GM06990 (cell line): ENCODE data around the gene FCN1.

Experiments used
- DNase-seq: peaks from one replicate; pipeline ENCODE4 v3.0.0-alpha.2; 2011; ENCODE audit not compliant: insufficient read length; ENCODE audit errors: extremely low read depth
- H3K27me3 ChIP-seq: replicated peaks from 2 replicates; pipeline ENCODE4 v1.6.0; 2011; ENCODE audit warnings: low read length; ENCODE audit not compliant: control insufficient read depth, insufficient read depth
- H3K36me3 ChIP-seq: 2 replicates; pipeline ENCODE4 v1.5.1; 2011; ENCODE audit warnings: low read length; ENCODE audit not compliant: control insufficient read depth, insufficient read depth
- H3K4me3 ChIP-seq: replicated peaks from 2 replicates; pipeline ENCODE4 v1.5.1; 2011; ENCODE audit warnings: low read depth, mild to moderate bottlenecking, control low read depth, low read length
- TF ChIP-seq, protein P1 (sequence below): IDR thresholded peaks from 2 replicates; pipeline ENCODE4 v1.5.1; 2011; ENCODE audit warnings: low read length, control low read depth, mild to moderate bottlenecking, inconsistent platforms; ENCODE audit not compliant: insufficient read depth, poor library complexity, severe bottlenecking

FCN1 gene

GRCh38 chr9:134955801-134956200 lies 38.1 kb upstream of the FCN1 start:
- DNase-seq = no peak
- TF ChIP-seq, protein P1, sequence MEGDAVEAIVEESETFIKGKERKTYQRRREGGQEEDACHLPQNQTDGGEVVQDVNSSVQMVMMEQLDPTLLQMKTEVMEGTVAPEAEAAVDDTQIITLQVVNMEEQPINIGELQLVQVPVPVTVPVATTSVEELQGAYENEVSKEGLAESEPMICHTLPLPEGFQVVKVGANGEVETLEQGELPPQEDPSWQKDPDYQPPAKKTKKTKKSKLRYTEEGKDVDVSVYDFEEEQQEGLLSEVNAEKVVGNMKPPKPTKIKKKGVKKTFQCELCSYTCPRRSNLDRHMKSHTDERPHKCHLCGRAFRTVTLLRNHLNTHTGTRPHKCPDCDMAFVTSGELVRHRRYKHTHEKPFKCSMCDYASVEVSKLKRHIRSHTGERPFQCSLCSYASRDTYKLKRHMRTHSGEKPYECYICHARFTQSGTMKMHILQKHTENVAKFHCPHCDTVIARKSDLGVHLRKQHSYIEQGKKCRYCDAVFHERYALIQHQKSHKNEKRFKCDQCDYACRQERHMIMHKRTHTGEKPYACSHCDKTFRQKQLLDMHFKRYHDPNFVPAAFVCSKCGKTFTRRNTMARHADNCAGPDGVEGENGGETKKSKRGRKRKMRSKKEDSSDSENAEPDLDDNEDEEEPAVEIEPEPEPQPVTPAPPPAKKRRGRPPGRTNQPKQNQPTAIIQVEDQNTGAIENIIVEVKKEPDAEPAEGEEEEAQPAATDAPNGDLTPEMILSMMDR = no peak
- Histone ChIP-seq H3K4me3 (no peak overlapping the region), H3K27me3 (no peaks in the 10 kb centered on the region; the same call in 1 of the 2 replicates), H3K36me3 (no peaks in the 10 kb centered on the region)

GRCh38 chr9:134955156-134955555 lies 37.4 kb upstream of the FCN1 start:
- no peak for DNase-seq
- TF ChIP-seq, protein P1 = no peak
- Histone ChIP-seq H3K27me3 (no peaks in the 10 kb centered on the region; the same call in 1 of the 2 replicates), H3K4me3 (no peak overlapping the region), H3K36me3 (no peaks in the 10 kb centered on the region)

DNA sequence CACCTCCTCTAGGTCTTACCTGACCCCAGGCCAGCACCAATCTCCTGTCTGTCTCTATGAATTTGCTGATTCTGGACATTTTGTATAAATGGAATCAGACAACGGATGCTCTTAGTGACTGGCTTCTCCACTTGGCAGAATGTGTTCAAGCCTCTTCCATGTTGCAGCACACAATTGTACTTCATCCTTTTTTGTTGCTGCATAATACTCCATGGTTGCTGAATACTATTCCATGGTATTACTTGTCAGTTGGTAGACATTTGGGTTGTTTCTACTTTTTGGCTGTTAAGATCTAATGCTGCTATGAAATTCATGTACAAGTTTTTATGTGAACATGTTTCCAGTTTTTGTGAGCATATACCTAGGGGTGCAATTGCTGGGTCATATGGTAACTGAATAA lies 34.3 kb upstream of the FCN1 start:
- Histone ChIP-seq H3K36me3 (no peaks in the 10 kb centered on the region), H3K4me3 (no peak overlapping the region), H3K27me3 (no peaks in the 10 kb centered on the region; the same call in 1 of the 2 replicates)
- TF ChIP-seq, protein P1 = no peak
- DNase-seq = no peak

DNA sequence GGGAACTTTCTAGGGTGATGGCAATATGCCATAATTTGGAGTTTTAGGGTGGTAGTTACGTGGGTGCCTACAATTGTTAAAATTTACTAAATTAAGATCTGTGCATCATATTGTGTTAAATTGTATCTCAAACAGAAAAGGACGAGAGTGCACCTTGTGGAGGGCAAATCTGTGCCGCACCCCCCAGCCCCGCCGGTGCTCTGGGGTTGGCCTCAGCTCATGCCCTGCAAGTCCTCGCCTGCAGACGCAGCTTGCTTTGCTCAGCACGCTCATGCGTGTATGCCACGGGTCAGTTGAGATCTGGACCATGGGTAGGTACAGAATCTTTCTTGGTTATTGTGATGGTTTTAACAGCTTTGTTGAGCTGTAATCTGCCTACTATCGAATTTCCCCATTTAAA lies 33.7 kb upstream of the FCN1 start:
- Histone ChIP-seq H3K4me3 (no peak overlapping the region), H3K27me3 (no peaks in the 10 kb centered on the region; the same call in 1 of the 2 replicates)
- TF ChIP-seq, protein P1 = no peak

DNA sequence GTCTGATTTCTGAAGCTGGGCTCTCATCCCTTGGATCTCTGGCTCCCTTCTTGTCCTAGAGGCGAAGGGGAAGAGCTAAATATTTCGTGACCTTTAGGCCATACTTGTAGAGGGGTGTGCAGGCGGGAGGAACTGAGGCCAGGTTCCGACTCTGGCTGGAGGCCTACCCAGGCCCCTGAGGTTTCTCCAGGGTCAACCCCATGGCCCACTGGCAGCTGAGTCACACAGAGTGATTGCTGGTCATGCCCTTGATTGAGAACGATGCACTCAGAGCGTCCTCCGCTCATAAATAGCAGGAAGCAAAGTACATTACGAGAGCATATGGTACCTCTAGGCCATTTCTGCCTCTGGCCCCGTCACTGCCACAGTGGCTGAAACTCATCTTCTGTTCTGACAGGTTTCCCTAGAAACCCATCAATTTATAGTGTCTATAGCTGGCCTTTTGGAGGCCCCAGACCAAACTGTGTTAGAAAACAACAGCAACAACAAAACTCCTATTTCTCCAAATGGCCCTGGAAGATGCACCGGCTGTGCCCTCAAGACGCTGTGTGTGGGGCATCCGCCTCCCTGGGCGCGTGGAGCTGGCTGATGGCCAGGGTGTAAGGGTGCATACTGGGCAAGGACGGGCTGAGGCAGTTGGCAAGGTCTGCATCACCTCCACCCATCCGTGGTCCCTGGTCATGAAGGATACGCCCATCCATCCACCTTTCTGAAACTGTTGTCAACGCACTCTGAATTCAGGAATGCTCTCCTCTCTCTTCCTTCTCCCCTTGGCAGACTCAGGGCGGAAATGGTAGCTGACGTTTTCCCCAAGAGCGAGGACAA lies 32.9 kb upstream of the FCN1 start:
- Histone ChIP-seq H3K27me3 (no peaks in the 10 kb centered on the region; the same call in 1 of the 2 replicates), H3K4me3 (no peak overlapping the region), H3K36me3 (no peaks in the 10 kb centered on the region)
- no peak for DNase-seq
- TF ChIP-seq, protein P1 = no peak

More for the DNA sequence above, 33.7 kb upstream of the FCN1 start:
- no peak for DNase-seq
- H3K36me3 ChIP-seq = no peaks in the 10 kb centered on the region
